HG02943 (cell line): Measurements from ENCODE around the gene TBC1D1.
"Not testable (repeated sequence)": the region's sequence is repeated elsewhere in the genome, so short reads cannot be mapped to it uniquely, and the experiment has no call there.

Experiments
- ATAC-seq: cut with Tn5 transposase; IDR thresholded peaks from one replicate; pipeline ENCODE4 v1.9.1; 2021; ENCODE audit warnings: mild to moderate bottlenecking, low read depth, moderate library complexity; ENCODE audit not compliant: unreplicated experiment

Gene TBC1D1

DNA sequence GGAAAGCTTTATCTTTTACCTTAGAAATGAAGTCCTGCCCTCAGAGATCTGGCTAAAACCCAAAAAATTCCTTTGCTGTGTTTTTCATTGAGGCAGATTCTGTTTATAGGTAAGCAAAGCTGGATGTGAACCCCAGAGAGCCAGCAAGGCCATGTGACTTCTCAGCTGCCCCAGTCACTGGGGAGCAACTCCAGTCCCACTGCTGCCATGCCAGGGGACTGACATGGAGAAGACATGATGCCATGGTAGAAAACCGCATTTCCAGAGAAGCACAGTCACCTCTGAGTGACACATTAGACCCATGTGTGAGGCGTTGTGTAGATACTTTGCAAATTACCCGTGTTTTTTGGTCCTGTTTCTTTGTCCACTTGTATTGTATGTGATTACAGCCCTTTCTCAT, 114.8 kb downstream of the TBC1D1 start:
- ATAC-seq, result no peak

DNA sequence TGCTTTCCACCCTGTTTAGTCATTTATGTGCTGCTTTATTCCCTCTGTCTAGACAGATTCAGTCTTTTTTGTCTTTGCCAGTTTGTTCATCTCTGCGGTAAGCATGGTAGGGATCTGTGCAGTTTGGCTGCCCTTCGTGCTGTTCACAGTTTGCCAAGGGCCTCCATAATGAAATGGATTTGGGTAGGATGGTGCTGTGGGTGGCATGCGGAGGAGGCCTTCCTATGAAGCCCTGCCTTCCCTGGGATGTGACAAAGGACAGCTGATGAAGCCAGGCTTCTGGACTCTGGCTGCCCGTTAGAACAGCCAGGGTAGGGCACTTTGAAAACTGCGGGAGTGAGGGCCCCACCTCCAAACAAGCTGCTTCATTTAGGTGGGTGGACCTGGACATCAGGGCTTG, 116.8 kb downstream of the TBC1D1 start:
- no peak for ATAC-seq

DNA sequence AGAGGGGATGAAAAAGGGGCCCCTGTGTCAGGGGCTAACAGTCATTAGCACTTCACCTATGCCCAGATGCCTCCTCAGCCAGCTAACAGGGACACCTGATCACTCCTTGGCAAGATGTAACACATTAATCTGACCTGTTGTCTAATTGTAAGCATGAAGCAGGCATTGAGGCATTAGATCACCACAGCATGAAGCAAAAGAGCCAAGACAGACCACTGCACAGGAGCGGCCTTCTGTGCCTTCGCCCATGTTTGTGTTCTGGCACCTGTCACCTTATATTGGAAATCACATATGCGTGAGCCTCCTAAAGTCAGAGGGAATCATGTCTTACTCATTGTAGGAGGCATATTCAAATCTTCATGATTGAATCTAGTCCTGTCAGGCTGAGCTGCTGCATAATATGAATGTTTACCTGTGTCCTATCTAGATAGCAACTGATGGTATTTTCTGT, 117.7 kb downstream of the TBC1D1 start:
- ATAC-seq, result no peak

- ATAC-seq, result no peak
Observed at GRCh38 chr4:38009421-38009820, 118.5 kb downstream of the TBC1D1 start.

- no peak for ATAC-seq
Observed at GRCh38 chr4:38009949-38010348, 119.1 kb downstream of the TBC1D1 start.

GRCh38 chr4:38011511-38012162, 120.8 kb downstream of the TBC1D1 start:
- ATAC-seq, result no peak

DNA sequence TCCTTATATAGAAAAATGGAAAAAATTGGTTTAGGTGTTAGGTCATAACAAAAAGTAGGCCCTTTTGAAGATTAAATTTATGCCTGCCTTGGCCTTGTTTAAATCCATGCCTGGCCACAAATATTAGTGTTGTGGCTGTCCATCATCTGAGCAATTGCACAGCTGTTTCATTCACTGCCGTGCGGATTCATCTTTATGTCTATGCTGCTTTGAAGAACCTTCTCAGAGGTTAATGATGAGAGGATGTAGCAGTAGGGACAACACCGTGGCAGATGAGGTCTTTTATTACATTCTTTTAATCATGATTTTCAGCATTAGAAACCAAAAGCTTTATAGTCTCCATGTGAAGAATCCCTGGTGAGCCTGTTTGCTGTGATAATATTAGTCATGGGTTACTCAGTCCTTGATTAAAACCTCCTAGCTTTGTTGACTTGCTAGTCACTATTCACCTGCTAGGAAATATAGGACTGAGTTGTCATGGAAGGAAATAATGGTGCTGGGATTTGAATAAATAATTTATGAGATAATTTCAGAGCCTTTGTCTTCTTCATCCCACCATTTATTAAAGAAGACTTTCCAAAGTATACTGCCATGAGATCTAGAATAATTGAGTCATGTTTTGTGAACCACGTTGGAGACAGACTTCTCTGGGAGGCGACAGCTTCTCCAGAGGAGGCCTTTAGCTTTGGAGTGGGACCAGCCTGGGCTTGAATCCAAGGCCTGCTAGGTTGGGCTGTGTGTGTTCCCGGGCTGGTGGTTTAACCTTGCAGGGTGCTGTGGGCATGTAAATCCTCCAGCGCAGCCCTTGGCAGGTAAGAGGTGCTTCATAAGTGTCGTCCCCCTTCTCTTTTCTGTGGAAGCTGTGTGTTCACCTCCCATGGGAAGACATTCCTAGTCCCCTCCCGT, 122.8 kb downstream of the TBC1D1 start:
- ATAC-seq, result no peak

- no peak for ATAC-seq
Observed at GRCh38 chr4:38014421-38014852, 123.6 kb downstream of the TBC1D1 start.

GRCh38 chr4:38015886-38016515, 125.1 kb downstream of the TBC1D1 start:
- no peak for ATAC-seq

GRCh38 chr4:38016698-38017097, 125.8 kb downstream of the TBC1D1 start:
- ATAC-seq, result no peak

DNA sequence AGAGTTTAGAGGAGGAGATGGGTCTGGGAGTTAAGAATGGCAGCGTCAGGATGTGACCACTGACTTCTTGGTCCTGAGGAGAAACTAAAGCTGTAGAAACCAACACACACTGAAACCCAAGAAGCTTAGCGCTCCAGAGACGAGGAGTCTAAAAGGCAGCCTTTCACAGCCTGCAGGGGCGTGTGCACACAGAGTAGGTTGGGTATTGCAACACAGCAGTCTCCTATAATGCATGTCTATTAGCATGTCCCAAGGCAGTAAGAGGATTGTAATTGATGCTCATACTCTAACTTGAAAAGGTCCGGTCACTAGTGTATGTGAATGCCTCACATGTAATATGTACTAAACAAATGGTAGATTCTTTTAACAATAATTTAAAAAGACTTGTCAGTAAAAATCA, 126.7 kb downstream of the TBC1D1 start:
- no peak for ATAC-seq

DNA sequence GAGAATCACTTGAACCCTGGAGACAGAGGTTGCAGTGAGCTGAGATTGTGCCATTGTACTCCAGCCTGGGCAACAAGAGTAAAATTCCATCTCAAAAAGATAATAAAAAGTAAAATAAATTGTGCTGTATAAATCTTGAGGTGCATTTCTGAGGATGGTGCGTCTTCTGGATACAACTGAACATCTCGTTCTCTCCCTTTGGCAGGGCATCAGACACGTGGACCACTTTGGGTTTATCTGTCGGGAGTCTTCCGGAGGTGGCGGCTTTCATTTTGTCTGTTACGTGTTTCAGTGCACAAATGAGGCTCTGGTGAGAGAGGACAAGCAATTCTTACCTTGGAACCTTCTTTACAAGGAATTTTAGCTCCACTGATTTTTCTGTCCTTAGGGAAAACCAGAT, 129.5 kb downstream of the TBC1D1 start:
- ATAC-seq, result no peak

- not testable (repeated sequence) for ATAC-seq
Observed at GRCh38 chr4:38020961-38021360, 130.1 kb downstream of the TBC1D1 start.

GRCh38 chr4:38021751-38022150, 130.9 kb downstream of the TBC1D1 start:
- ATAC-seq, result no peak

DNA sequence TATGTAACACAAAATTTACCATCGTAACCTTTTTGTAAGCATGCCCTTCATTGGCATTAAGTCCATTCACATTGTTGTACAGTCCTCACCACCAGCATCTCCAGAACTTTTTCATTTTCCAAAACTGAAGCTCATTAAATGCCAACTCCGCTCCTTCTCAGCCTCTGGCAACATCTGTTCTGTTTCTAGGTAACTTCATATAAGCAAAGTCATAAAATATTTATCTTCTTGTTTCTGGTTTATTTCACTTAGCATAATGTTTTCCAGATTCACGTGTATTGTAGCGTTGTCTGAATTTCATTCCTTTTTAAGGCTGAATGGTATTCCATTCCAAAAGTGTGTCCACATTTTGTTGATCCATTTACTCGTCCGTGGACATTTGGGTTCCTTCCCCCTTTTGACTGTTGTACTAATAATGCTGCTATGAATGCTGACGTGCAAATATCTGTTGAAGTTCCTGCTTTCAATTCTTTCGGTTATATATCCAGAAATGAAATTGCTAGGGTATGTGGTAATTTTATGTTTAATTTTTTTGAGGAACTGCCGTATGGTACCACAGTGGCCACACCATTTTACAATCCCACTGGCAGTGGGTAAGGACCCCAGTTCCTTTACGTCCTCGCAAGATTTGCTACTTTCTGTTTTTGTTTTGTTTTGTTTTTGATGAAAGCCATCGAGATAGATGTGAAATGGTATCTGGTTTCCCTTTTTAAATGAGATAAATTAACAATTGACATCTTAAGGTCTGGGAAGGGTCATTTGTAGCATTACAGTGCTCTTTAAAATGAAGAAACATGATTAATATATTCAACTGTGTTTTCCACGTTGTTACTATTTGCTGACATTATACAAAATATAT, 132.7 kb downstream of the TBC1D1 start:
- no peak for ATAC-seq

GRCh38 chr4:38024206-38024509, 133.3 kb downstream of the TBC1D1 start:
- ATAC-seq, result no peak

DNA sequence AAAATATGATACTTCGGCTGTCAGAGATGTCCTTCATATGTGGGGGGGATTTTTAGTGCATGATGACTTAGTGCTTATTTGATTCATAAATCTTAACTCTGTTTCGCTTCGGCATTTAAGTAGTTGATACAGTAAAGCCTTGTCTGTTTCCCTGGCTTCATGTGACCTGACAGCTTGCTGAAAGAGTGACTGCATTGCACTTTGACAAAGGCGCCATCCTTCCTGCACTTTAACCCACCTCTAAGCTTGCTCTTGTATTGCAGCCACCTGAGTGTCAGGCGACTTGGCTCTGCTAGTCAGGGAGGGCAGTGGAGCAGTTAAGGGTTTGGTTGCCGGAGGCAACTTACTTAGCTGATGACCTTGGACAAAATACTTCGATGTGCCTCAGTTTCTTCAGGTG, 134.8 kb downstream of the TBC1D1 start:
- ATAC-seq, result no peak

DNA sequence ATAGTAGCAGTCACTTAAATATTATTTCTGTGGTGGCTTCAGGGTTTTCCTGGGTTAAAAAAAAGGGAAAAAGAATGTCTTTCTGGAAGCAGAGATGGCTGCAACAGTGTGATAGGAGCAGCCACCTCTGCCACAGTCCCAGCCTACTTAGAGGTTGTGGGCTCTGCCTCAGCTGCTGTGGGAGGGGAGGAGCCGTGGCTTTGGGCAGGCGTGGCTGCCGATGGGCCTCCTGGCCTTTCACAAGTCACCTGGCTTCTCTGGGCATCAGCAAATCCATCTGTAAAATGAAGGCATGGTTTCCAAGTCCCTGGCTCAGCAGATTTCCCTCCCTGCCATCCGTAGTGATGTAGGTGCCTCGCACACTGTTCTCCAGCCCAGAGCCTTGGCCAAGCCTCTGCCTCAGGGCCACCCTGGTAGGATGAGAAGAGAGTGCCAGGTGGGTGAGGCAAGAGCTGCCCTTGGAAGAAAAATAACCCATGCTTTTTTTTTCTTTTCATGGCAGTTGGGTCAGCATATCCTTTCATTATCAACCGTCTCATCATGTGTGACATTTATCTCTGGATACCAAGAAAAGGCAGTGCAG, 135.4 kb downstream of the TBC1D1 start:
- no peak for ATAC-seq

- ATAC-seq, result no peak
Observed at GRCh38 chr4:38030023-38030422, 139.1 kb downstream of the TBC1D1 start.
